ENCODE results near the gene KIRREL3.

DNA sequence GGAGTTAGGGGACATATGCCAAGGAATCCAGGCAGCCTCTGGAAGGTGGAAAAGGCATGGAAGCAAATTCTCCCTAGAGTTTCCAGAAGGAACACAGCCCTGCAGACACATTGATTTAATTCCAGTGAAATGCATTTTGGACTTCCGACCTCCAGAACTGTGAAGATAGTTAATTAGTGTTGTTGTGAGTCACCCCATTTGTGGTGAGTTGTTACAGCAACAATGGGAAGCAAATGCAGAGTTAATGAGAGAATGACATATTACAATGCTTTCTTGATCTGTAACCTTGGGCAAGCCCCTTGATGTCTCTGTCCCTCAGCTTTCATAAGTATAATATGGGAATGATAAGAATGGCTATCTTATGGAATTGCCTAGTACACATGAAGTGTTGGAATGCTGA is 178.7 kb downstream of the KIRREL3 start:
- TF ChIP-seq EZH2 (IDR thresholded peaks at IDR 0.05): no peak
- TF ChIP-seq POLR2AphosphoS5 (IDR thresholded peaks at IDR 0.05; ENCODE audit: borderline replicate concordance, low read depth, low read length): no peak
- no peak for TF ChIP-seq FOXP2 (optimal IDR thresholded peaks at IDR 0.05; ENCODE audit: control extremely low read depth, extremely low read length, insufficient read depth)

Measured in SK-N-MC (cell line).